MM.1S (cell line): ENCODE data around the gene EIF3F.

Experiments
- CTCF ChIP-seq: fragments of 300-600 bp; sonication (generic); IDR thresholded peaks from 2 replicates; pipeline ENCODE4 v1.5.1; 2016; ENCODE audit warnings: antibody characterized with exemption, low read length, mixed read lengths
- EZH2 ChIP-seq: fragments of 300-600 bp; sonication (generic); optimal IDR thresholded peaks from 2 replicates; pipeline ENCODE3; 2017; ENCODE audit warnings: low read depth, mild to moderate bottlenecking, antibody characterized with exemption, low read length, mixed read lengths
- EZH2phosphoT487 ChIP-seq: fragments of 300-600 bp; sonication (generic); IDR thresholded peaks from 2 replicates; pipeline ENCODE4 v1.6.1; 2018; ENCODE audit warnings: antibody characterized with exemption, low read length

DNA sequence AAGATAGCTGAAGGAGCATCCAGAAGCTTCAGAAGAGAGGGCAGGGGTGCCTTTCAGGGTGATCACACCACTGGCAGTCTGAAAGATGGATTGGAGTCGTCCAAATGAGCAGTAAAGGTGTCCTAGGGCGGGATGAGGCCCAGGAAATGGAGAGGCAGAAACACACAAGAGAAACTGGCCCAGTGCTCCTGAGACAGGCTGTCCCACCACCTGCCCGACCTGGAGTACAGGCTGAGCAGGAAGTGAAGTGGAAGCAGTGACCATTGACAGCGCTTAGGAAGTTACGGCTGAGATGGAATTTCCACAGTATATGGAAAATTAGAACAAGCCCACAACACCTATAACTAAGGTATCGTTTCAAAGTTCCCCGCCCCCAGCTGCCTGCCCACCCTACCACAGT is 16.1 kb downstream of the EIF3F start:
- TF ChIP-seq CTCF, result no peak
- TF ChIP-seq EZH2phosphoT487, result no peak
- no peak for TF ChIP-seq EZH2
